ENCODE results near the gene SART3. TPM values are rescaled to one million over a fixed set of nuclear protein-coding genes. Genes with fewer than 3 reads are reported as not detected.

SART3 gene
- total and polyA plus RNA-seq, 2 of the 4 experiments (the other 2 are of a cell fraction), result 22.6 to 37.8 TPM

GRCh38 chr12:108604208-108604941 lies 43.4 kb upstream of the SART3 start:
- H3K56ac ChIP-seq (ENCODE audit: extremely low read depth, insufficient read depth, low read length), result no peak overlapping the region
- H3K23ac ChIP-seq (ENCODE audit: low read depth, low read length), result no peak overlapping the region
- peak overlapping the region; percentile 5; the same call in 1 of the 2 replicates for H2AK5ac ChIP-seq (ENCODE audit: low read depth, low read length)
- H3K36me3 ChIP-seq (ENCODE audit: control insufficient read depth, insufficient read depth, low read length), result no peaks in the 10 kb centered on the region
- H3K27ac ChIP-seq (ENCODE audit: insufficient read depth, low read length), result no peak overlapping the region
- BruUV-seq (replicated peaks), result no TSS peak
- H3K4me2 ChIP-seq (ENCODE audit: low read depth, low read length), result no peak overlapping the region
- no peaks in the 10 kb centered on the region for H3K9me1 ChIP-seq (ENCODE audit: insufficient read depth, low read length)
- H2BK20ac ChIP-seq (ENCODE audit: low read depth, low read length), result no peak overlapping the region
- H2BK5ac ChIP-seq (ENCODE audit: low read depth, low read length, poor library complexity, severe bottlenecking), result no peak overlapping the region
- CTCF ChIA-PET, result interaction anchor here (0.6 kb wide), 3 partner anchors 87 to 735 kb away, joined by 3 read pairs; no protein-coding TSS in a partner anchor
- POLR2A ChIA-PET (ENCODE audit: unreplicated experiment), result no interaction called here
- no peak overlapping the region; the same call in 2 of the 3 replicates for H2BK15ac ChIP-seq (ENCODE audit: low read depth, low read length)
- H3K4me1 ChIP-seq (ENCODE audit: control insufficient read depth, insufficient read depth, low read length), result peaks cover 6% of the 10 kb centered on the region; the same call in 1 of the 2 replicates
- 0 out of 2 replicates have a peak overlapping the region, but pooled peaks have one; percentile 6 for H2BK120ac ChIP-seq (ENCODE audit: low read depth, low read length)
- no peak overlapping the region for H3K4me3 ChIP-seq (ENCODE audit: insufficient read depth, low read depth, low read length)
- DNase-seq (no peak), ATAC-seq (ENCODE audit: low read depth) (no peak)
- no peak overlapping the region for H2AK9ac ChIP-seq (replicated peaks; ENCODE audit: low read depth, low read length, poor library complexity)
- H4K91ac ChIP-seq (ENCODE audit: insufficient read depth, low read depth, low read length), result no peak overlapping the region
- H4K8ac ChIP-seq (ENCODE audit: low read depth in 2 of 2, low read length in 2 of 2), result no peak overlapping the region
- in situ Hi-C loops (cut with MboI; ENCODE audit: low sequenced_read_pairs), result no loop called here
- WGBS, 2 experiments (ENCODE audit: extremely low coverage in 2 of 2, insufficient read length in 1 of 2), result 50% methylated on average over 9 of the region's 14 CpGs; no CpG with 5 or more reads in 1 of the 2 experiments
- intact Hi-C loops (cut with micrococcal nuclease), result no loop called here
- peak overlapping the region; percentile 20 for H3K4ac ChIP-seq (ENCODE audit: low read depth, low read length)
- no peak overlapping the region for H3K9ac ChIP-seq (ENCODE audit: low read depth, low read length)
- H3K18ac ChIP-seq (ENCODE audit: low read depth, low read length), result no peak overlapping the region
- no peak overlapping the region for H4K5ac ChIP-seq (ENCODE audit: low read depth, low read length)
- H3K79me1 ChIP-seq (ENCODE audit: low read depth in 1 of 2, low read length in 2 of 2), result no peaks in the 10 kb centered on the region
- peak overlapping the region; percentile 59 for H2AFZ ChIP-seq (replicated peaks; ENCODE audit: low read length, poor library complexity)
- dilution Hi-C loops (cut with HindIII; ENCODE audit: low sequenced_read_pairs, unreplicated experiment), result no loop called here
- no peaks in the 10 kb centered on the region for H3K9me3 ChIP-seq (ENCODE audit: control insufficient read depth, insufficient read depth, low read length)
- H4K20me1 ChIP-seq (ENCODE audit: insufficient read depth, low read length), result no peaks in the 10 kb centered on the region
- H3K27me3 ChIP-seq (ENCODE audit: control insufficient read depth, insufficient read depth, low read length), result no peaks in the 10 kb centered on the region
- H3K14ac ChIP-seq (replicated peaks; ENCODE audit: low read depth, low read length), result no peak overlapping the region
- TF ChIP-seq RAD21 (IDR thresholded peaks at IDR 0.05; ENCODE audit: low read length) (no peak), RCOR1 (IDR thresholded peaks at IDR 0.05; ENCODE audit: insufficient replicate concordance, low read length) (no peak), USF2 (IDR thresholded peaks at IDR 0.05; ENCODE audit: low read depth, low read length) (no peak), POLR2A (IDR thresholded peaks at IDR 0.05; ENCODE audit: low read depth, low read length) (no peak), ELK1 (IDR thresholded peaks at IDR 0.05; ENCODE audit: borderline replicate concordance, low read depth, low read length) (no peak), MAZ (IDR thresholded peaks at IDR 0.05; ENCODE audit: borderline replicate concordance, low read depth, low read length) (no peak), CEBPB (IDR thresholded peaks at IDR 0.05; ENCODE audit: low read depth, low read length) (no peak), NFE2L2 (IDR thresholded peaks at IDR 0.05; ENCODE audit: low read depth, low read length) (no peak), FOS (IDR thresholded peaks at IDR 0.05; ENCODE audit: low read depth, low read length) (no peak), RFX5 (IDR thresholded peaks at IDR 0.05; ENCODE audit: low read depth, low read length) (no peak), MXI1 (IDR thresholded peaks at IDR 0.05; ENCODE audit: borderline replicate concordance, low read depth, low read length) (no peak), CHD1 (IDR thresholded peaks at IDR 0.05; ENCODE audit: low read depth, low read length) (no peak), MAFK (IDR thresholded peaks at IDR 0.05; ENCODE audit: low read depth, low read length) (no peak), BHLHE40 (IDR thresholded peaks at IDR 0.05; ENCODE audit: low read depth, low read length) (no peak), SMC3 (IDR thresholded peaks at IDR 0.05; ENCODE audit: low read depth, low read length) (no peak)

Data from IMR-90 (cell line).